MV-4-11 (cell line): Measurements from ENCODE around the gene GUK1.

Experiments
- DNase-seq: peaks from one replicate; lab custom pipeline; 2025; lab: John Stamatoyannopoulos, UW

The GUK1 gene, protein sequence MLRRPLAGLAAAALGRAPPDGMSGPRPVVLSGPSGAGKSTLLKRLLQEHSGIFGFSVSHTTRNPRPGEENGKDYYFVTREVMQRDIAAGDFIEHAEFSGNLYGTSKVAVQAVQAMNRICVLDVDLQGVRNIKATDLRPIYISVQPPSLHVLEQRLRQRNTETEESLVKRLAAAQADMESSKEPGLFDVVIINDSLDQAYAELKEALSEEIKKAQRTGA

DNA sequence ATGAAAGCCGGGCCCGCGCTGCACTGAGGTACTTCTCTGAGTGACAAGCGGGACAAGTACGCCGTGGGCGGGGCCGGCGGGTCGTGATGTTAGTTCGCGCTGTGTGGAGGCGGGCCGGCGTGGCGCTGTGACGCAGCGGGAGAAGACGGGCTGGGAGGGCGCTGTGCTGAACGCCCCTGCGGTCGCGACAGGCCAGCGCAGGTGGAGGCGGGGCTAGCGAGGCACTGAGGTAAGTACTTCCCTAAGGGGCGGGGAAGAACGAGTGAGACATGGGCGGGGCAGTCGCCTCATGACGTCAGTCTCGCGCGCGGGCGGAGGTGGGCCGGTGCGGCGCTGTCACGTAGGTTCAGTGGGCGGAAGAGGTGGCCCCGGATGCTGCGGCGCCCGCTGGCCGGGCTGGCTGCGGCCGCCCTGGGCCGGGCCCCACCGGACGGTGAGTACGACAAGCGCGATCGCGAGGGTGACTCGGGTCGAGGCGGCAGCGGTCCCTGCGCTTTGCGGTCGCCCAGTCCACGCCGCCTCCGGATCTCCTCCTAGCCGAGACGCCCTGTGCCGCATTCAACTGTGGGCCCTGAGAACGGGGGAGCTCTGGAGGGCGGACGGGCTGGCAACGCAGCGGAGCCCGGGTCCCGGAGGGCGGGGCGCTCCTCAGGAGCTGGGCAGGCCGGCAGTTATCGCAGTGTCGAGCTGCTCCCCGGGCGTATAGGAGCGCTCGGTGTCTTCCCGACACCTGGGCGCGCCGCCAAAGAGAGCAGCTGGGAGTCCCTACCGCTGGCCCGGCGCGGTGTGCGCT is at the start of gene GUK1:
Gene GUK1 (plus strand): TSS at position 349 of the 793 bp plus-strand sequence. CDS start 24 bp downstream, at position 373.
- peak; percentile 100 for DNase-seq

DNA sequence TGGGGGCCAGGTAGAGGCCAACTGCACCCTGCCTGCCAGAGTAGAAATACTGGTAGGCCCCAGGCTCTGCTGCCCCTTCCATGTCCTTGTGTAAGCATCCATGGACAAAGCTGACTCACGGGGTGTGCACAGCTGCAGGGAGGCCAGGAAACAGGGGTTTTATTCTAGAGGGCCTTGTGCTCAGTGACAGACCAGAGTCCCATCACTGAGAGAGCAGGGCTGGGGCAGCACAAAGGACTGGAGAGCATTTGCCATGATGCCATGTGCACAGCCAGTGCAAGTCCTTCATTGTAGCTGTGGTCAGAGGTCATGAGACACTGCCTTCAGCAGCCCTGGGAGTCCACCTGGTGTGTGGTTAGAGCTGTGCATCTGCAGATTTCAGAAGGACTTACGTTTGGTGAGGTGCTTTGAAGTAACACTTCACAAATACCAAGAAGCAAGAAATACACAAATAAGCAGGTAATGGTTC is 49.4 kb upstream of the GUK1 start:
- DNase-seq = no peak

- DNase-seq = no peak
These were observed 49.0 kb upstream of the GUK1 start for GRCh38 chr1:228091084-228091483.

DNA sequence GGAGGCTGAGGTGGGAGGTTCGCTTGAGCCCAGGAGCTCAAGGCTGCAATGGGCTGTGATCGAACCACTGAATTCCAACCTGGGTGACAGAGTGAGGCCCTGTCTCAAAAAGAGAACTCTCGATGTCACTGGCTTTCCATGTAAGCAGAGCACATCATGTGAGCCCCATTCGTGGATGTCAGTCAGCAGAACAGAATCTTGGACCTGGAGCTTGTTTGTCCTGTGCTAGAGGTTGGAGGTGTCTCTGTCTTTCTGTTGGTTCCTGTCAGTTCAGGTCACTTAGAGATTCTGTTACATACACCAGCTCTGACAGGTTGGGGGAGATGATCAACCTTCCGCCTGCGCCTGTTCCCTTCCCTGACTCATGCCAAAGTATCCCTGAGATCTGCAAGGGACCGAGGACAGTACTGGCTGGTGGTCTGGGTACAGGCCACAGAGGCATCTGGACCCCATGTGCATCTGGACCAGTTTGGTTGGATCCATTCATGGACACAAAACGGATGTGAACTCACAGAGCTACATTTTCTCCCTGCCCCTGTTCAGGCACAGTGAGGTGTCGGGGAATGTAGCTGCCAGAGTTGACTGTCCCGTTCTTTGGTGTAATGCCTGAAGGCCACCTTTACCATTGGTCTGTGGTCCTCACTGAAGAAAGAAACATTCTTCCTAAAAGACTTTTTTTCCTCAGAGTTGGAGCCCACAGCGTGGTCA is 47.6 kb upstream of the GUK1 start:
- no peak for DNase-seq

DNA sequence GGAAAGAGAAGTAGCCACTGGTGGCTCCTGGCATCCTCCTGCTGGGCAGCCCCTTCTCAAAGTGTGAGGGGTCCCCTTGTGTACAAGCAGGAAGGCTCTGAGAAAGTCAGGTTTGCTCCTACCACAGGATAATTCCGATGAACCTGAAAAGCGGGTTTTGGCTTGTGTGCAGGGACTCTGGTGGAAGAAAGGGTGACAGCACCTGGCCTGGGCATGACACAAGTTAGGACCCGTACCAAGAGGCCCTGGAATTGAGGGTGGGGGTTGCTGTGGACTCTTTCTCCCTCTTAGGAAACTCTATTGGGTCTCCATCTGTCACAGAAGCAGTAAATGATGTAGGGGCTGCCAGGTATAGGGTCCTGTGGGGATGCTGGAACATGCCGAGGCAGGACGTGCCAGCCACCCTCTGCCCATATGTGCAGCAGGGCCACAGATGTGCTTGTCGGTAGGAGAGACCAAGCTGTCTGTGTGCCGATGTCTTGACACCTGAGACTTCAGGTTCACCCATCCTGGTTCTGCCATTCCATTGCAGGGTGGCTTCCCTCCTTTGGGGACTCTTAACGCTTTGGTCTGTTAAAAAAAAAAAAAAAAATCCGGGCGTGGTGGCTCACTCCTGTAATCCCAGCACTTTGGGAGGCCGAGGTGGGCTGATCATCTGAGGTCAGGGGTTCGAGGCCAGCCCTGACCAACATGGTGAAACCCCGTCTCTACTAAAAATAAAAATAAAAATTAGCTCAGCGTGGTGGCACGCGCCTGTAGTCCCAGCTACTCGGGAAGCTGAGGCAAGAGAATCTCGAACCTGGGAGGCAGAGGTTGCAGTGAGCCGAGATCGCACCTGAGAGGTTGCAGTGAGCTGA is 46.8 kb upstream of the GUK1 start:
- DNase-seq = no peak

- no peak for DNase-seq
These were observed 45.6 kb upstream of the GUK1 start for GRCh38 chr1:228094432-228095016.

GRCh38 chr1:228095161-228095560 is 44.9 kb upstream of the GUK1 start:
- no peak for DNase-seq

DNA sequence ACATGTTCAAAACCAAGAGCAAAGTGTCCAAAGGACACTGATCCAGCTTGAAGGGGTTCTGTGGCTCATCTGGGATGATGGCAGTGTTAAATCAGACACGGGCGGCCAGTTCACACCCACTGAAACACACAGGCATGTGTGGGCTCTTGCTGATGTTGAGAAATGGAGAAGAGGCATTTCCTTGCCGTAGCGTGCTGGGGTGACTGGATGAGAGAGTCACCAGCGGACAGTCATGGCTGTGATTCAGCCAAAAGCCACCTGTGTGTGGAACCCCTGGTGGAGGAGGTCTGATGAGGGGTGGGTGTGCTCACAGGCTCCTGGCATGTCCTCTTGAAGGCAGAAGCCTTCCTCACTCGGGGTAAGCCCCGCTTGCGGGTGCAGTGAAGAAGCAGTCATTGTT is 44.1 kb upstream of the GUK1 start:
- no peak for DNase-seq

GRCh38 chr1:228096416-228097332 is 43.4 kb upstream of the GUK1 start:
- no peak for DNase-seq

DNA sequence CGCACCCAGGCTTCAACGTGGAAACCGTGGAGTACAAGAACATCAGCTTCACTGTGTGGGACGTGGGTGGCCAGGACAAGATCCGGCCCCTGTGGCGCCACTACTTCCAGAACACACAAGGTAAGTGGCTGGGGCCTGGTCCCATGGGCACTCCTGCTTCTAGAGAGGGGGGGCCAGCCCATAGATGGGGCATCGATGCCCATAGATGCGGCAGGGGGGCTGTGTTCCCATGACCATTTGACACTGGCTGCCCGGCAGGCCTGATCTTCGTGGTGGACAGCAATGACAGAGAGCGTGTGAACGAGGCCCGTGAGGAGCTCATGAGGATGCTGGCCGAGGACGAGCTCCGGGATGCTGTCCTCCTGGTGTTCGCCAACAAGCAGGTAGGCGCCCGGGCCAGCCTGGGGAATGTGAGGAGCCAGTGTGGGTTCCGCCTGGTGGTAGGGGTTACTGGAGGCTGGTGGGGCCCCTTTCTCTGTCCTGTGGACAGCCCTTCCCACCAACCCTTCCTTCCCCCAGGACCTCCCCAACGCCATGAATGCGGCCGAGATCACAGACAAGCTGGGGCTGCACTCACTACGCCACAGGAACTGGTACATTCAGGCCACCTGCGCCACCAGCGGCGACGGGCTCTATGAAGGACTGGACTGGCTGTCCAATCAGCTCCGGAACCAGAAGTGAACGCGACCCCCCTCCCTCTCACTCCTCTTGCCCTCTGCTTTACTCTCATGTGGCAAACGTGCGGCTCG is 42.6 kb upstream of the GUK1 start:
- no peak for DNase-seq

DNA sequence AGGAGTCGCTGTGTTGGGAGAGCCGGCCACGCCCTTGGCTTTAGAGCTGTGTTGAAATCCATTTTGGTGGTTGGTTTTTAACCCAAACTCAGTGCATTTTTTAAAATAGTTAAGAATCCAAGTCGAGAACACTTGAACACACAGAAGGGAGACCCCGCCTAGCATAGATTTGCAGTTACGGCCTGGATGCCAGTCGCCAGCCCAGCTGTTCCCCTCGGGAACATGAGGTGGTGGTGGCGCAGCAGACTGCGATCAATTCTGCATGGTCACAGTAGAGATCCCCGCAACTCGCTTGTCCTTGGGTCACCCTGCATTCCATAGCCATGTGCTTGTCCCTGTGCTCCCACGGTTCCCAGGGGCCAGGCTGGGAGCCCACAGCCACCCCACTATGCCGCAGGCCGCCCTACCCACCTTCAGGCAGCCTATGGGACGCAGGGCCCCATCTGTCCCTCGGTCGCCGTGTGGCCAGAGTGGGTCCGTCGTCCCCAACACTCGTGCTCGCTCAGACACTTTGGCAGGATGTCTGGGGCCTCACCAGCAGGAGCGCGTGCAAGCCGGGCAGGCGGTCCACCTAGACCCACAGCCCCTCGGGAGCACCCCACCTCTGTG is 41.7 kb upstream of the GUK1 start:
- no peak for DNase-seq

DNA sequence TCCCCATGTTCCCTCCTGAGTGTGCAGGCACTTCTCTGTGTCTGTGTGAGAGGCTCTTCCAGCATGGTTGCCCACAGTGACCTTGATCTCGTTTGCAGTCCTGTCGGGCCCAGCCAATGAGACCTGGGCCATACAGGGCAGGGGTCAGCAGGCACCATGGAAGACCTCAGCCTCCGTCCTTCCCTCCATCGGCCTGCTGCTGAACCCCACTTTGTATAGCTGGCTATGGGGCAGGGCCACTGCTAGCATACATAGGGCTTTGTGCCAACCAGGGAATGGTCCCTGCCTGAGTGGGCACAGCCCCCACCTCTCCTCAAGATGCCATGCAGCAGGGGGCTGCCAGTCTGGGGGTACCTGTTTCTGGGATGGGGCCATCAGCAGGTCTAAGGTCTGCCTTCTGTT is 40.7 kb upstream of the GUK1 start:
- DNase-seq = no peak

- DNase-seq = no peak
These were observed 39.1 kb upstream of the GUK1 start for GRCh38 chr1:228100822-228101613.

- DNase-seq = no peak
These were observed 38.5 kb upstream of the GUK1 start for GRCh38 chr1:228101614-228101993.

DNA sequence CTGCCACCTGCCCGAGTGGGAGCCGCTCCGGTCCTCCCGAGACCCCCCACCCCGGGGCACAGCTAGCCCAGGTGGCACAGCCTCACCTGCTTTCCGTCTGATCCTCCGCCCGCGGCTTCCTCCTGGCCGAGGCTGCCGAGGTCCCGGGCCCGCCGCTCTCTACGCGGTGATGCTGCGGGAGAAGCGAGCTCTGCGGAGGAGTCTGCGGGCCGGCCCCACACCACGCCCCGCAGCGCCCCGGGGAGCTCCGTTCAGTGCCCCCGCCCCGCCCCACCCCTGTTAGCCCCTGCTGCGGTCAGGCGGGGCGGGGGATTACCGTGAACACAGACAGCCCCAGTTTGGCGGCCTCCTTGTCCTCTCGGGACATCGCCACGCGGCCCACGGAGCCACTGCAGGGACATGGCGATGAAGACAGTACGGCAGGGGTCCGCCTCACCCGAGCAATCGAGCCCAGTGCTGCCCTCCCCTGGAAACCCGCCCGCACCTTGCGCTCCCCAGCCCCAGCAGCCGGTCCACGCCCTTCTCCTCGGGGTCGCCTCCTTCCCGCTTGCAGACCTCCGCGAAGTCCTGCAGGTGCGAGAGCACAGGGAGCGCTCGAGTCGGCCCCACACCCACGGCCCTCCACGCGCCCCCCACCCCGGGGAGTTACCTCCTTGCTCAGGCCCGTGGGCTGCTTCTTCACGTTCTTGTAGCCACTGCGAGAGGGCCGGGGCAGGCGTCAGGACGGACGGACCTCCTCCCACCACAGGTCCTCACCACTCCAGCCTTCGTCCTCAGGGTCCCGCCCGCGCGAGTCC is 37.9 kb upstream of the GUK1 start:
- no peak for DNase-seq

DNA sequence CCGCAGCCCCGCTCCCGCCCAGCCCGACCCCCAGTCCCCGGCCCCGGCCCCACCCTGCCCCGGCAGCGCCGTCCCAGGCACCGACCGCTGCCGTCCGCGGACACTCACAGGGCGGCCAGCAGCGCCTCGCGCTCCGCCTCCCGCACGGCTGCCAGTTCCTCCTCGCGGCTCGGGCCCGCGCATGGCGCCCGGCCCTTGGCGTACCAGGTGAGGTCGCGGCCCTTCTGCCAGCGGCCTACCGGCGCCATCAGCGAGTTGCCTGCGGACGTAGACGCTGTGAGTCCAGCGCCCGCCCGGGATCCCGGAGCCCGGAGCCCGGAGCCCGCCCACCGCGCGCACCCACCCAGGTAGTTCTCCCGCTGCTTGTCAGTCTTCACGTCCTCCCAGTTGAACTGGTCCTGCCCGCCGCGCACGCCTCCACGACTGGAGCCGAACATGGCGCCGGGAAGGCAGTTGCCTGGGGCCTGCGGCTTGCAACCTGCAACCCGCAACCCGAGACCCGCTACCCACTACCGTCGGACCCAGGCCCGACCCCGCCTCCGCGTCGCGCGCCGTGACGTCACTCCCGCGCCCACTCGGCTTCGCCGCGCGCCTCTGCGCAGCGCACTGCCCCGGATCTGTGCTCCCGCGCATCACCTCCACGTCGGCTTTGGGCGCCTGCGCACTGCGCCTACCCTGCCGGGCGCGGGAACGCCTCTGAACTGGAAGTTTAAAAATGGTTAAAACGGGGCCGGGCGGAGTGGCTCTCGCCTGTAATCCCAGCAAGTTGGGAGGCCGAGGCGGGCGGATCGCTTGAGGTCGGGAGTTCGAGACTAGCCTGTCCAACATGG is 37.1 kb upstream of the GUK1 start, which contains the start of gene C1orf35:
Gene C1orf35 (minus strand): TSS at position 535 of the 830 bp plus-strand sequence. CDS start 98 bp downstream, at position 437.
- DNase-seq = peak; percentile 87
